ENCODE data around the gene CXCL14.

CXCL14 gene

DNA sequence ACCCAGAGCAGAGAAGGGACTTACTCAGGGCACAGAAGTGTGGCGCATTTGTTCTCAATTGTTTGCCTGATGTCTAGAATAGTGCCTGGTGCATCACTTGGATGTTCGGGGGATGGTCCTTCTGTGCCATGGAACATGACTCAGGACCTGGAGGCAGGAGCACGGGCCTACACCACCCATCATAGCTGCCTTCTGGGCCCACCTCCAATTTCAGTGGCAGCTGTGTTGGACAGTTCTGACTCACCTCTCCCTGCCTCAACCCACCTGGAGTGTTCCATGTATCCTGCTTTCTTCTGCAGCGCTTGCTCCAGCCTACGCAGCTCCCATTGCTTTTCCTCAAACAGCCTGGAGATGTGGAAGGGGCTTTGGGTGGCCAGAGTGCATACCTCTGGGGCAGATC, 12.5 kb upstream of the CXCL14 start:
- TF ChIP-seq, protein P1, sequence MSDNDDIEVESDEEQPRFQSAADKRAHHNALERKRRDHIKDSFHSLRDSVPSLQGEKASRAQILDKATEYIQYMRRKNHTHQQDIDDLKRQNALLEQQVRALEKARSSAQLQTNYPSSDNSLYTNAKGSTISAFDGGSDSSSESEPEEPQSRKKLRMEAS (IDR thresholded peaks at IDR 0.05; ENCODE audit: low read depth, low read length) = no peak
- TF ChIP-seq POLR2A (IDR thresholded peaks at IDR 0.05; ENCODE audit: extremely low read depth, insufficient read length) (no peak), MYC (IDR thresholded peaks at IDR 0.05; ENCODE audit: low read depth, low read length) (no peak)
- TF ChIP-seq, protein P2, sequence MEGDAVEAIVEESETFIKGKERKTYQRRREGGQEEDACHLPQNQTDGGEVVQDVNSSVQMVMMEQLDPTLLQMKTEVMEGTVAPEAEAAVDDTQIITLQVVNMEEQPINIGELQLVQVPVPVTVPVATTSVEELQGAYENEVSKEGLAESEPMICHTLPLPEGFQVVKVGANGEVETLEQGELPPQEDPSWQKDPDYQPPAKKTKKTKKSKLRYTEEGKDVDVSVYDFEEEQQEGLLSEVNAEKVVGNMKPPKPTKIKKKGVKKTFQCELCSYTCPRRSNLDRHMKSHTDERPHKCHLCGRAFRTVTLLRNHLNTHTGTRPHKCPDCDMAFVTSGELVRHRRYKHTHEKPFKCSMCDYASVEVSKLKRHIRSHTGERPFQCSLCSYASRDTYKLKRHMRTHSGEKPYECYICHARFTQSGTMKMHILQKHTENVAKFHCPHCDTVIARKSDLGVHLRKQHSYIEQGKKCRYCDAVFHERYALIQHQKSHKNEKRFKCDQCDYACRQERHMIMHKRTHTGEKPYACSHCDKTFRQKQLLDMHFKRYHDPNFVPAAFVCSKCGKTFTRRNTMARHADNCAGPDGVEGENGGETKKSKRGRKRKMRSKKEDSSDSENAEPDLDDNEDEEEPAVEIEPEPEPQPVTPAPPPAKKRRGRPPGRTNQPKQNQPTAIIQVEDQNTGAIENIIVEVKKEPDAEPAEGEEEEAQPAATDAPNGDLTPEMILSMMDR (IDR thresholded peaks at IDR 0.05; ENCODE audit: low read depth, low read length) = no peak
- no peak for DNase-seq (ENCODE audit: low read depth)
- no peak overlapping the region for H3K4me3 ChIP-seq (ENCODE audit: low read depth, low read length)

DNA sequence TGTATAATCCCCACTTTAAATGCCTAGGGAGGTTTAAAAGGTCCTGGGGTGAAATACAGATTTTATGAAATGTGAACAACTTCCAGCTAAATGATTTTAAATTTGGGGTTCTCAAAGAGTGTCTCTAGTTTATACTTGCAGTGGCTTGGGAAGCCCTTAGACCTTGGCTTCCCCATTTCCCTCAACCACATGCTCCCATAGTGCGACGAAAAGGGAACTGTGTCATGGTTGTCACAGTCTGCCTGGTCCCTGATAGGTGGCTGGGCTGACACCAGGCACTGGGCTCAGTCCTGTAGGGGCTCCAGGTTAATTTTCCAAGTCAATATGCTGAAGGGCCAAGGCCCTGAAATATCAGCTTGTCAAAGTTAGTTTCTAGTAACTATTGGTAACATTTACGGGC, 10.4 kb upstream of the CXCL14 start:
- peak; percentile 34 for DNase-seq (ENCODE audit: low read depth)
- TF ChIP-seq POLR2A (IDR thresholded peaks at IDR 0.05; ENCODE audit: extremely low read depth, insufficient read length) = no peak
- TF ChIP-seq, protein P2 (IDR thresholded peaks at IDR 0.05; ENCODE audit: low read depth, low read length) = no peak
- TF ChIP-seq, protein P1 (IDR thresholded peaks at IDR 0.05; ENCODE audit: low read depth, low read length) = peak; percentile 51
- TF ChIP-seq MYC (IDR thresholded peaks at IDR 0.05; ENCODE audit: low read depth, low read length) = no peak
- no peak overlapping the region for H3K4me3 ChIP-seq (ENCODE audit: low read depth, low read length)

DNA sequence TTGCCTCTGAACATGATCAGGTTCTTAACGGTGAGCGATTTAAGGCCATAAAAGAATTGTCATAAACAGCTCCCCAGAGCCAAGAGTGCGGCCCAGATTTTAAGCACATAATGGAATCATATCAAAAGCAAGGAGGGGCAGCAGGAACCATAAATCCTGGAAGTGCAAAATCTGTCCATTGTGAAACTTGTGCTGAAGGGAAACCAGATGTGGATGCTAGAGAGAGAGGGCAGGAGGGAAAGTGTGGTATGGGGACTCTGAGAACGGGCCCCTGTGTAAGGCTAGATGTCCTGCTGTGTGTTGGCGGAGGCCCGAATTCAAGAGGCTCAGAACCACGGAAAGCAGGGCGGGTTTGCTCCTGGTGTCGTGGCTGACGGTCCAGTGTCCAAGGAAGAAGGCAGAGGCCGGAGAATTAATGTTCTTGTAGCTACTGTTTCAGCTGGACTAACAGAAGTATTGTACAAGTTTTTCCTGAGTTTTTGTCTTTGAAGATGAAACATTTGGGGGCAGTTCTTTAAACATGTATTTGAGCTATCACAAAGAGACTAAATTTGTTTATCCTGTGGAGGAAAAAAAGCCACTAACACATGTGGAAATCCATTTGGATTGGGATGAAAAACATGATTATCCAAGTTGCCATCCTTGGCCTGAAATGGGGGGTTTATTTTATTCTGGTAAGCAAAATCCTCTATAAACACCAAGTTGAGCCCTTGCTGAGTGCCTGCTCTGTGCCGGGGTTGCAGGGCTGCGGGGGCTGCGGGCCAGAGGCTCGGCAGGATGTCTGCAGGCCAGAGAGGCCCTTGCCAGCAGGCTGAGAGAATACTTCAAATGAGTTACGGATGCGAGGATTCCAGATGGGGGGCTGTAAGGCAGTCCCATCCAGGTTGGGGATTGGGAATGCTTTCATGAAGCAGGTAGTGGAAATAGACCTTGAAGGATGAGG, 9.2 kb upstream of the CXCL14 start:
- no peak overlapping the region for H3K4me3 ChIP-seq (ENCODE audit: low read depth, low read length)
- TF ChIP-seq MYC (IDR thresholded peaks at IDR 0.05; ENCODE audit: low read depth, low read length) (no peak), POLR2A (IDR thresholded peaks at IDR 0.05; ENCODE audit: extremely low read depth, insufficient read length) (no peak)
- TF ChIP-seq, protein P2 (IDR thresholded peaks at IDR 0.05; ENCODE audit: low read depth, low read length) = no peak
- TF ChIP-seq, protein P1 (IDR thresholded peaks at IDR 0.05; ENCODE audit: low read depth, low read length) = no peak
- no peak for DNase-seq (ENCODE audit: low read depth)

DNA sequence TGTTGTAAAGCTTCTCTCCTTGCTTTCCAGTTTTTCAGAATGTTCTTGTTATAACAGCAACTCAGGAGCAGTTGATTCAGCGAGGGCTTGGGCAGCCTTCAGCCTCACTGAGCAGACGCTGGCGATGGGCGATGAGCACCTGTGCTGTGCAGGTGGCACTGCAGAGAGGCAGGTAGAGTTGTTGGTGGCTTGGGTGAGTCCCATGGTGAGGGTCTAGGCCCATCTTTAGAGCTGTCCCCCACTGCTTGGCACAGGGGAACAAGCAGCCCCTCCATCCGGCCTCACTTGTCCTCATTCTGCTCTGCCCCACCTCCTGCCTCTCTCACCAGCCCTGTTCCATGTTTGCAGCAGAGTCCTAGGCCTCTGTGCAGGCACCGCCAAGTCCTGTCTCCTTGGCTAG, 6.1 kb upstream of the CXCL14 start:
- TF ChIP-seq, protein P1 (IDR thresholded peaks at IDR 0.05; ENCODE audit: low read depth, low read length) = no peak
- TF ChIP-seq, protein P2 (IDR thresholded peaks at IDR 0.05; ENCODE audit: low read depth, low read length) = no peak
- no peak for TF ChIP-seq POLR2A (IDR thresholded peaks at IDR 0.05; ENCODE audit: extremely low read depth, insufficient read length)
- TF ChIP-seq MYC (IDR thresholded peaks at IDR 0.05; ENCODE audit: low read depth, low read length) = no peak
- H3K4me3 ChIP-seq (ENCODE audit: low read depth, low read length) = no peak overlapping the region
- DNase-seq (ENCODE audit: low read depth) = no peak

DNA sequence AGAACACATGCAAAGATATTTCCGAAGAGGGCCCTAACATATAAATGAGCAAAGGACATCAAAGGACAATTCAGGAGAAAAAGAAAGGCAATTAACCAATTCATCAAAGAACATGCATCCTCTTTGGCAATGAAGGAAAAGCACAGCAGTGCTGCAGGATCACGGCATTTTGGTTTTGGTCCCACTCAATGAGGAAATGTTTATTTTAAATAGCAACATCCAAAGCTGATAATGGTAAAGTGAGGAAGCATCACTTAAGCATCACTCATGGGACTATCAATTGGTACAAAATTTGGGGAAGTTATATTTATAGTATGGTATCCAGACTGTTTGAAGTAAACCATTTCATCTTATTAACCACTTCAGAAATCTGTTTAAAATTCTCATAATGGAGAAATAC, 5.5 kb upstream of the CXCL14 start:
- H3K4me3 ChIP-seq (ENCODE audit: low read depth, low read length) = no peak overlapping the region
- no peak for DNase-seq (ENCODE audit: low read depth)
- TF ChIP-seq, protein P2 (IDR thresholded peaks at IDR 0.05; ENCODE audit: low read depth, low read length) = no peak
- no peak for TF ChIP-seq POLR2A (IDR thresholded peaks at IDR 0.05; ENCODE audit: extremely low read depth, insufficient read length)
- TF ChIP-seq MYC (IDR thresholded peaks at IDR 0.05; ENCODE audit: low read depth, low read length) = no peak
- TF ChIP-seq, protein P1 (IDR thresholded peaks at IDR 0.05; ENCODE audit: low read depth, low read length) = no peak

All from NB4 (cell line).